PFSK-1 (cell line): Measurements from ENCODE around the gene RAP1GAP.

Experiments
- FOXP2 ChIP-seq: optimal IDR thresholded peaks from 2 replicates; pipeline ENCODE3; 2011; ENCODE audit warnings: borderline replicate concordance, control low read depth, inconsistent platforms; ENCODE audit not compliant: insufficient read depth; ENCODE audit errors: extremely low read length, extremely low read depth
- POLR2AphosphoS5 ChIP-seq: IDR thresholded peaks from 2 replicates; pipeline ENCODE4 v1.6.1; 2012; ENCODE audit warnings: low read depth, mild to moderate bottlenecking, control low read depth, low read length, moderate library complexity
- SIN3A ChIP-seq: IDR thresholded peaks from 2 replicates; pipeline ENCODE4 v1.6.1; 2012; ENCODE audit warnings: mild to moderate bottlenecking, low read length, moderate library complexity, borderline replicate concordance; ENCODE audit not compliant: insufficient read depth
- TAF1 ChIP-seq: IDR thresholded peaks from 2 replicates; pipeline ENCODE4 v1.6.1; 2012; ENCODE audit warnings: low read length, control low read depth, borderline replicate concordance; ENCODE audit not compliant: insufficient read depth
- TF ChIP-seq, protein P1 (sequence below), 2 experiments: IDR thresholded peaks; 2 replicates each; pipeline versions ENCODE4 v1.6.1 to v1.8.0; 2011 to 2012; ENCODE audit warnings: low read depth in 2 of 2, low read length in 2 of 2, control low read depth in 1 of 2, inconsistent platforms in 1 of 2, mild to moderate bottlenecking in 1 of 2, moderate library complexity in 1 of 2; ENCODE audit not compliant: insufficient read depth in 1 of 2

RAP1GAP gene

GRCh38 chr1:21687081-21687529, 17.9 kb upstream of the RAP1GAP start:
- TF ChIP-seq TAF1: no peak
- no peak for TF ChIP-seq POLR2AphosphoS5
- TF ChIP-seq, protein P1, sequence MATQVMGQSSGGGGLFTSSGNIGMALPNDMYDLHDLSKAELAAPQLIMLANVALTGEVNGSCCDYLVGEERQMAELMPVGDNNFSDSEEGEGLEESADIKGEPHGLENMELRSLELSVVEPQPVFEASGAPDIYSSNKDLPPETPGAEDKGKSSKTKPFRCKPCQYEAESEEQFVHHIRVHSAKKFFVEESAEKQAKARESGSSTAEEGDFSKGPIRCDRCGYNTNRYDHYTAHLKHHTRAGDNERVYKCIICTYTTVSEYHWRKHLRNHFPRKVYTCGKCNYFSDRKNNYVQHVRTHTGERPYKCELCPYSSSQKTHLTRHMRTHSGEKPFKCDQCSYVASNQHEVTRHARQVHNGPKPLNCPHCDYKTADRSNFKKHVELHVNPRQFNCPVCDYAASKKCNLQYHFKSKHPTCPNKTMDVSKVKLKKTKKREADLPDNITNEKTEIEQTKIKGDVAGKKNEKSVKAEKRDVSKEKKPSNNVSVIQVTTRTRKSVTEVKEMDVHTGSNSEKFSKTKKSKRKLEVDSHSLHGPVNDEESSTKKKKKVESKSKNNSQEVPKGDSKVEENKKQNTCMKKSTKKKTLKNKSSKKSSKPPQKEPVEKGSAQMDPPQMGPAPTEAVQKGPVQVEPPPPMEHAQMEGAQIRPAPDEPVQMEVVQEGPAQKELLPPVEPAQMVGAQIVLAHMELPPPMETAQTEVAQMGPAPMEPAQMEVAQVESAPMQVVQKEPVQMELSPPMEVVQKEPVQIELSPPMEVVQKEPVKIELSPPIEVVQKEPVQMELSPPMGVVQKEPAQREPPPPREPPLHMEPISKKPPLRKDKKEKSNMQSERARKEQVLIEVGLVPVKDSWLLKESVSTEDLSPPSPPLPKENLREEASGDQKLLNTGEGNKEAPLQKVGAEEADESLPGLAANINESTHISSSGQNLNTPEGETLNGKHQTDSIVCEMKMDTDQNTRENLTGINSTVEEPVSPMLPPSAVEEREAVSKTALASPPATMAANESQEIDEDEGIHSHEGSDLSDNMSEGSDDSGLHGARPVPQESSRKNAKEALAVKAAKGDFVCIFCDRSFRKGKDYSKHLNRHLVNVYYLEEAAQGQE (IDR thresholded peaks at IDR 0.05; ENCODE audit: insufficient read depth in 1 of 2, low read depth in 2 of 2, low read length in 2 of 2): no peak
- TF ChIP-seq FOXP2: no peak
- TF ChIP-seq SIN3A: no peak

- no peak for TF ChIP-seq SIN3A
- TF ChIP-seq, protein P1 (IDR thresholded peaks at IDR 0.05; ENCODE audit: insufficient read depth in 1 of 2, low read depth in 2 of 2, low read length in 2 of 2): no peak
- no peak for TF ChIP-seq POLR2AphosphoS5
Observed at GRCh38 chr1:21685946-21686678, 17.0 kb upstream of the RAP1GAP start.

GRCh38 chr1:21681426-21681825, 12.3 kb upstream of the RAP1GAP start:
- TF ChIP-seq SIN3A: no peak

- TF ChIP-seq FOXP2 (no peak), POLR2AphosphoS5 (no peak), TAF1 (no peak), SIN3A (no peak)
- TF ChIP-seq, protein P1 (IDR thresholded peaks at IDR 0.05; ENCODE audit: insufficient read depth in 1 of 2, low read depth in 2 of 2, low read length in 2 of 2): no peak
Observed at GRCh38 chr1:21680918-21681317, 11.8 kb upstream of the RAP1GAP start.

- TF ChIP-seq, protein P1 (IDR thresholded peaks at IDR 0.05; ENCODE audit: insufficient read depth in 1 of 2, low read depth in 2 of 2, low read length in 2 of 2): no peak
- TF ChIP-seq FOXP2: no peak
- no peak for TF ChIP-seq POLR2AphosphoS5
Observed at GRCh38 chr1:21680381-21680780, 11.2 kb upstream of the RAP1GAP start.
